Pancreas (tissue), 10 donors: ENCODE data around the gene TMEM14B. TPM values are rescaled to one million over a fixed set of nuclear protein-coding genes. Genes with fewer than 3 reads are reported as not detected.
A peak's percentile ranks its signal among the peaks of the same experiment; 100 is the strongest.
"Not testable (repeated sequence)": the region's sequence is repeated elsewhere in the genome, so short reads cannot be mapped to it uniquely, and the experiment has no call there.

ENCODE experiments used
- ATAC-seq, 4 donors: fragments of 200-7000 bp; cut with Tn5 transposase; one replicate each; pipeline versions ENCODE4 v1.8.0 to v1.9.1; 2020; ENCODE audit warnings: mild to moderate bottlenecking in 4 of 4, moderate library complexity in 4 of 4
- DNase-seq, 6 donors: peaks; one replicate each; pipeline ENCODE4 v3.0.0-alpha.2; 2020
- FAIRE-seq: peaks from 2 replicates; lab custom pipeline; 2012; peaks lifted over from hg19 to GRCh38; lab: Jason Lieb, UNC
- H3K27ac ChIP-seq, 4 donors: fragments of 200-600 bp; sonication (generic); 1 replicate in 3 of 4; 2 replicates in 1 of 4; pipeline versions ENCODE4 v1.5.0 to v1.8.0; 2020
- H3K27me3 ChIP-seq, 4 donors: fragments of 200-600 bp; one replicate each; pipeline ENCODE4 v1.8.0; 2021
- H3K36me3 ChIP-seq, 3 donors: fragments of 200-600 bp; sonication (generic) in 1 of 3; one replicate each; pipeline versions ENCODE4 v1.5.0 to v1.8.0; 2020 to 2021
- H3K4me1 ChIP-seq, 3 donors: fragments of 200-600 bp; one replicate each; pipeline ENCODE4 v1.8.0; 2021
- H3K4me3 ChIP-seq, 4 donors: fragments of 200-600 bp; sonication (generic) in 2 of 4; one replicate each; pipeline versions ENCODE4 v1.5.0 to v1.8.0; 2020 to 2021
- H3K9me3 ChIP-seq, 4 donors: fragments of 200-600 bp; one replicate each; pipeline ENCODE4 v1.8.0; 2021
- CTCF ChIP-seq, 4 donors: fragments of 200-600 bp; sonication (generic) in 3 of 4; IDR thresholded peaks; one replicate each; pipeline versions ENCODE4 v1.5.0 to v1.8.0; 2021; ENCODE audit warnings: antibody characterized with exemption in 4 of 4
- WGBS, 2 donors: extraction: QIAGEN DNeasy Blood & Tissue Kit; methylation state at CpG; one replicate each; pipeline ENCODE4 v1.1.7; 2013; 5-methylcytosine and 5-hydroxymethylcytosine counted together
- intact Hi-C, 3 donors: fragments of 100-400 bp; cut with DNase I; formaldehyde crosslinking; loops; one replicate each; pipeline versions ENCODE4 v1.11.1 to v1.14.2; 2022
- polyA plus RNA-seq, 2 donors: library from polyadenylated mRNA; stranded (reverse); fragments of 200-250 nt; gene quantifications; one replicate each; pipeline ENCODE4 v1.2.3, GENCODE V29; 2013
- total RNA-seq, 6 donors: library from RNA; stranded (reverse); fragmentation: NEBNext Ultra II Directional in 4 of 6; extraction: Animal tissue kit (Norgen Biotek cat#: 25700) in 4 of 6; gene quantifications; one replicate each; pipeline versions ENCODE4 v1.2.1 to v1.2.4, GENCODE V29; 2021 to 2023
- donor health status: healthy with polysubstance abuse.
- donor health status: DM: no; HTN: no; CAD: no; lungs with moderate emphysema.
- donor health status: DM: no; HTN: no; CAD: no.
- donor health status: control.
- donor health status: control.
- donor health status: Bipolar disorder and iron deficiency.
- donor health status: DM: yes; HTN: yes; CAD: no.
- donor health status: DM: no; HTN: no; CAD: no.
- donor health status: DM: no; HTN: no; CAD: no.
- donor health status: DM: yes; HTN: yes; CAD: no.

The TMEM14B gene
- total and polyA plus RNA-seq, 8 donors: 25.9 to 52.1 (median 35.3) TPM

GRCh38 chr6:10720265-10720959 is 27.2 kb upstream of the TMEM14B start:
- ATAC-seq (peak in 2 of 4 donors; percentile 12 to 40), FAIRE-seq (no peak), DNase-seq (peak; percentile 26 to 80 (median 52))
- H3K9me3 ChIP-seq: no peaks in the 10 kb centered on the region
- WGBS, 2 donors: 16 to 24% methylated on average over 45 to 49 of the region's 49 CpGs
- peak overlapping the region in 3 of 4 donors; percentile 63 to 82 (median 67) for H3K27ac ChIP-seq
- peak overlapping the region; percentile 47 to 57 (median 48) for H3K4me3 ChIP-seq
- TF ChIP-seq CTCF (IDR thresholded peaks at IDR 0.05): no peak
- peaks cover 0 to under 1% (median 0%) of the 10 kb centered on the region in 3 donors for H3K36me3 ChIP-seq
- intact Hi-C loops: no loop called here
- H3K4me1 ChIP-seq: peaks cover 0 to 10% (median 7%) of the 10 kb centered on the region in 3 donors
- H3K27me3 ChIP-seq: no peaks in the 10 kb centered on the region

GRCh38 chr6:10720960-10721849 is 26.4 kb upstream of the TMEM14B start:
- Histone ChIP-seq H3K4me3 (peak overlapping the region; percentile 47 to 57 (median 48)), H3K27ac (peak overlapping the region in 3 of 4 donors; percentile 63 to 82 (median 67)), H3K4me1 (peaks cover 0 to 10% (median 7%) of the 10 kb centered on the region in 3 donors)
- FAIRE-seq, H3K36me3 ChIP-seq, ATAC-seq, intact Hi-C loops, H3K27me3 ChIP-seq, H3K9me3 ChIP-seq: not testable (repeated sequence)
- peak in 2 of 6 donors; percentile 37 to 40 for DNase-seq
- 66 to 69% methylated on average over 17 of the region's 17 CpGs for WGBS, 2 donors

- H3K4me3 ChIP-seq: peak overlapping the region; percentile 43 to 76 (median 61)
- 89% methylated on average over 11 of the region's 11 CpGs for WGBS, 2 donors
- no peak for FAIRE-seq
- TF ChIP-seq CTCF (IDR thresholded peaks at IDR 0.05): no peak
- peaks cover 0 to 10% (median 7%) of the 10 kb centered on the region in 3 donors for H3K4me1 ChIP-seq
- DNase-seq: no peak
- intact Hi-C loops: no loop called here
- ATAC-seq: no peak
- H3K9me3 ChIP-seq: no peaks in the 10 kb centered on the region
- H3K27me3 ChIP-seq: no peaks in the 10 kb centered on the region
- H3K36me3 ChIP-seq: peaks cover 0 to 12% (median 0%) of the 10 kb centered on the region in 3 donors
- H3K27ac ChIP-seq: peak overlapping the region; percentile 46 to 83 (median 70)
Observed at GRCh38 chr6:10721850-10722569, 25.6 kb upstream of the TMEM14B start.

- WGBS, 2 donors: 2 to 3% methylated on average over 6 of the region's 6 CpGs
- peak overlapping the region; percentile 46 to 83 (median 70) for H3K27ac ChIP-seq
- intact Hi-C loops: no loop called here
Observed at GRCh38 chr6:10722570-10722819, 25.1 kb upstream of the TMEM14B start.

More at GRCh38 chr6:10722570-10722819, 25.1 kb upstream of the TMEM14B start:
- Histone ChIP-seq H3K4me3 (peak overlapping the region; percentile 43 to 76 (median 61)), H3K27me3 (no peaks in the 10 kb centered on the region), H3K4me1 (peaks cover 0 to 10% (median 7%) of the 10 kb centered on the region in 3 donors), H3K9me3 (no peaks in the 10 kb centered on the region), H3K36me3 (peaks cover 0 to 12% (median 0%) of the 10 kb centered on the region in 3 donors)
- ATAC-seq (no peak), FAIRE-seq (no peak), DNase-seq (no peak)
- no peak for TF ChIP-seq CTCF (IDR thresholded peaks at IDR 0.05)
